Stimulated activated CD8-positive, alpha-beta memory T cell treated with anti-CD3 and anti-CD28 coated beads, Interleukin-15, amount 100 ng/mL, for 48 hours (primary cell): ENCODE data around the gene SUB1.
"Not testable (repeated sequence)": the region's sequence is repeated elsewhere in the genome, so short reads cannot be mapped to it uniquely, and the experiment has no call there.

Experiments
- DNase-seq, 2 donors: peaks; one replicate each; pipeline ENCODE4 v3.0.0-alpha.2; 2020; ENCODE audit warnings: low read depth in 2 of 2

The SUB1 gene

DNA sequence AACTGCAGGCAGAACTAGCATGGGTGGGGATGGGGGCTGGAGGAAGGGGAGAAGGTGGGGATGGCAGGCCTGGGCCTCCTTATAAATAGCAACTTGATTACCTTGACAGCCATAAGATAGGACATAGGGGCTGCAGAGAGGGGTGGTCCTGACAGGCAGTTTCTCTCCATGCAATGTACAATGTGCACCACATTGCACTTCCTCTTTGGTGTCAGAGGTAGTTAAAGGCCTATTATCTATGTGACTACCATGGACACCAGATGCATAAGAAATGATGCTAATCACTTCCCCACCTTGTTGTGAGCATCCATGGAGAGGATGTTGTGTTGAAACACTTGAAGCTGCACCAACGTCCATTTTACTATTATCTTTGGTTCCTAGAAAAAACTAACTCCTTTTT lies 20.2 kb upstream of the SUB1 start:
- no peak for DNase-seq

DNA sequence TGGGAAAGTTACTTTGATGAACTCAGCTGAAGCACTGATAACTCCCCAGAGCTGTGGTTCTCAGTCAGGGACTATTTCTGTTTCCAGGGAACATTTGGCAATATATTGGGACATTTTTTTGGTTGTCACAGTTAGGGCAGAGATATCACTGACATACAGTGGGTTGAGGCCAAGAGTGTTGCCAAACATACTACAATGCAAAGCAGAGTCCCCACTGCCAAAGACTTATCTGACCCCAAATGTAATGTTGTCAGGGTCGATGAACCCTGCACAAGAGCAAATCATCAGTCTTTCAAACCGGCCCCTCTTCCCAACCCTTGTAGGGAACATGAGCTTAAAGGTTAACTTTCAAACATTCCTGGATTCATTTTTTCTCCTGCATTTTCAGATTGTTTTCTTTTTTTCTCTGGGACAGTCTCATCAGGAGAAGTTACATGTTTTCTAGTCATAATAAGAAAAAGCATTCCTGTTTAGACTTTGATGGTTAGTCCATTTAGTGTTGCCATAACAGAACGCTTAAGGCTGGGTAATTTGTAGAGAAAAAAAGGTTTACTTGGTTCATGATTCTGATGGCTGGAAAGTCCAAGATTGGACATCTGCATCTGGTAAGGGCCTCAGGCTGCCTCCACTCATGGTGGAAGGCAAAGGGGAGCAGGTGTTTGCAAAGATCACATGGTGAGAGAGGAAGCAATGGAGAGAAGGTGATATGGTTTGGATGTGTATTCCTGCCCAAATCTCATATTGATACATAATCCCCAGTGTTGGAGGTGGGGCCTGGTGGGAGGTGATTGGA lies 18.8 kb upstream of the SUB1 start:
- DNase-seq = no peak

DNA sequence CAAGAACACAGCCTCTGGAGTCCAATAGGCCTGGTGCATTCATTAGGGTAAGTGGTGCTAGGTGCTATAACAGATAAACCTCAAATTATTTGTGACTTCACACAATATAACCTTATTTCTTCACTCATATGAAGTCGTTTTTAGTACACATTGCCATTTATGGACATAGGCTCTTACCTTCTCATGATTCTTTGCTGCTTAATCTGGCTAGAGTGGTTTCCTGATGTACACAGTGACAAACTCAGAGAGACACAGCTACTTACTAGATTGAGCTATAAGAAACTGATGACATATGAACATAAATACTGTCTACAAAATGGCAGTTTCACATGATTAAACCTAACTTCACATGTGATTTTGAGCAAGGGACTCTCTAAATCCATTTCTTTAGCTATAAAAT lies 14.2 kb upstream of the SUB1 start:
- no peak for DNase-seq

- no peak for DNase-seq
Observed at GRCh38 chr5:32572778-32573480, 12.4 kb upstream of the SUB1 start.

DNA sequence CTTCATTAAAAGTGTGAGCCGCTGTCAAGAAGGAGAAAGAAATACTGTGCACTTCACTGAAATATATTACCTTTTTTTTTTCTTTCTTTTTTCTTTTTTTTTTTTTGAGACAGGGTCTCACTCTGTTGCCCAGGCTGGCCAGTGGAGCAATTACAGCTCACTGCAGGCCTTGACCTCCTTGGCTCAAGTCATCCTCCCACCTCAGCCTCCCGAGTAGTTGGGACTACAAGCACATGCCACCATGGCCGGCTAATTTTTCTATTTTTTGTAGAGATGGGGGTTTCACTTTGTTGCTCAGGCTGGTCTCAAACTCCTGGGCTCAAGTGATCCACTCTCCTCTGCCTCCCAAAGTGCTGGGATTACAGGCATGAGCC lies 11.9 kb upstream of the SUB1 start:
- not testable (repeated sequence) for DNase-seq

DNA sequence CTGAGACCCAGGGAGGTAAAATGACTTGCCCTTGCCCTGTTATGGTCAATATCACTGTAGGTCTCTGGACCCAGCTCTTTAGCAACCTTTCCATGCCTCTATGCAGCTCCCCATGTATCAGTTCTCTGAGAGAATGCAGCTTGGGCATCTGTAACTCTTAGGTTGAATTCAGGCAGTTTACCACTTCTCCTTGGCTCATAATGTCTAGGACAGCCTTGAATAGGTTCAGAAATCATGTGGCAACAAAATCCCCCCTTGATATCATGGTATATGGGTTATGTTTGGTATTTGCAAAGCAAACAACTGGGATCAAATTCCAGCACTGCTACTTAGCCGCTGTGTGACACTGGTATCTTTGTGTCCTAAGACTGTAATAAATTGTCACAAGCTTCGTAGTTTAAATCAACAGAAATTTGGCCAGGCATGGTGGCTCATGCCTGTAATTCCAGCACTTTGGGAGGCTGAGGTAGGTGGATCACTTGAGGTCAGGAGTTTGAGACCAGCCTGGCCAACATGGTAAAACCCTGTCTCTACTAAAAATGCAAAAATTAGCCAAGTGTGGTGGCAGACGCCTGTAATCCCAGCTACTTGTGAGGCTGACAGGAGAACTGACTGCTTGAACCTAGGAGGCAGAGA lies 10.7 kb upstream of the SUB1 start:
- no peak for DNase-seq

DNA sequence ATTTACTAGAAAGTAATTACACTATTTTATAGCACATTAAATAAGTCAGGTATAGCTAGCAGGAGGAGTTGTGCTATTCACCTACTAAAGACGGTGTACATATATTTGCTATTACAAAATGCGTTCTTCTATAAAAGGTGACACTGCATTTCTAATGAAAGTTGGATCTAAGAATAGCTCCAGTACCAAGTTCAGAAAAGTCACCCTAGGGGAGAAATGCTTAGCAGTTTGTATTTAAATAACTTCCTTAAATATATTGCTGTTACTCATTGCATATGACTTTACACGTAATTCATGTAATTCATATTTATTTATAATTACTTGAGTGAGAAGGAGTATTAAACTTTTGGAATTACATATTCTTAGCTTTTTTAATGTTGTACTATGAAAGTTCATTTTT lies 7.0 kb upstream of the SUB1 start:
- DNase-seq = no peak

DNA sequence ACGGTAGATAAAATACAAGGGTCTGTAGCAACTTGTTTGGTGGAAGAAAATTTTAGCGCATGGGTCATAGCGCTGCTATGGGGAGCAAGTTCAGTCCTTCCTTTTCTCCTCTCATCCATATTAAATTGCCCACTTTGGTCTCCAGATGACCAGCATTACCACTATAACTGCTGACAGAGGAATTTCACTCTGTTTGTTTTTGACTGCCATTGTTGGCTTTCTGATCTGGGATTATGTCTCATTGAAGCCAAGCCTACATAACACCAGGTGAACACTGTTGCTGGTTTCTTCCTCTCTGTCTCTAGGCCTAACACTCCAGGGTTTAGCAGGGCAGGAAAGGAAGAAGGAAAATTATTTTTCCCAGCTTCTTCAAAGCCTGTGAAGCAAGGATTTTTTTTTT lies 6.6 kb upstream of the SUB1 start:
- no peak for DNase-seq

DNA sequence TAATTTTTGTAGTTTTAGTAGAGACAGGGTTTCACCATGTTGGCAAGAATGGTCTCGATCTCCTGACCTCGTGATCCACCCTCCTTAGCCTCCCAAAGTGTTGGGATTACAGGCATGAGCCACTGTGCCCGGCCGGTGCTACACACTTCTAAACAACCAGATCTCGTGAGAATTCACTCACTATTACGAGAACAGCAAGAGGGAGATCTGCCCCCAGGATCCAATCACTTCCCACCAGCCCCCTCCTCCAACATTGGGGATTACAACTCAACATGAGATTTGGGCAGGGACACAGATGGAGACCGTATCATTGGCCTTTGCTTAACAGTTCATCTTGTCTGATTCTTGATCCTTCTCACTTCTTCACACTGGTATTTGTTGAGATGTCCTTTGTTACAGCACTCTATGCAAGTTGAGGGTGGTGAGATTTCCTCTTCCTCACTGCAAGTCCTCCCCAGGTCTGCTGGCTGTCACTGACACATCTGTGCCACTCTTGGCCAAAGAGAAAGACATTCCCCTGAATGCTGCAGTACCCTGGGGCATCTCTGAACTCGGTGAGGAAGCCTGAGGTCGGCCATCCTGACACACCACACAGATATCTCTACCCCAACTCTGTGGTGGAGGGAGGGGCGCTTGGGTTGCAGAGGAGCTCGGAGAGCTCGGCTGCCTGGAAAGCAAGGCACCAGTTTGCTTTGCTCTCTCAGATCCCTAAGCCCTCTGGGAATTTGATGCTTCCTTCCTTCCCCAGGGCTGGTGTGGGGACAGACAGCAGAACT lies 4.2 kb upstream of the SUB1 start:
- no peak for DNase-seq

DNA sequence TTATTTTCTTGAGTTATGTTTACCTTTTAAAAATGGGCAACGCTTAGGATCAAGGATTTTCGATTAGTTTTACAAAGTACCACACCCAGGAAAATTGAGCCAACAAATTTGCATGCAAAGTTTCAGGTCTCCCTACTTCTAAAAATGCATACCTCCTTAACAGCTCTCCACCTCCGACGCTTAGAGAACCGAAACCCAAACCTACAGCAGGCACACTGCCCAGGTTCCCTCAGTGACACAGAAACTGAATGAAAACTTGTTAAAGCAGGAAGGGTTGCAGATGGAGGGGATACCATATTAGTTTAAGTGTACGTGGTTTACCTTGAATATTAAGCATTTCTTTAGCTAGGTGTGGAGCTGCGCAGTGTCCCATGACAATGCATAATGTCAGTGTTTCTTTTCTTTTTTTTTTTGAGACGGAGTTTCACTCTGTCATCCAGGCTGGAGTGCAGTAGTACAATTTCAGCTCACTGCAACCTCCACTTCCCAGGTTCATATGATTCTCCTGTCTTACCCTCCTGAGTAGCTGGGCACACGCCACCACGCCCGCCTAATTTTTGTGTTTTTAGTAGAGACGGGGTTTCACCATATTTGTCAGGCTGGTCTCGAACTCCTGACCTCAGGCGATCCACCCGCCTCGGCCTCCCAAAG lies 1.6 kb upstream of the SUB1 start:
- no peak for DNase-seq

- DNase-seq = no peak
Observed at GRCh38 chr5:32584646-32585045, 711 bp upstream of the SUB1 start.

GRCh38 chr5:32585122-32585445 lies 273 bp upstream of the SUB1 start:
- no peak for DNase-seq

DNA sequence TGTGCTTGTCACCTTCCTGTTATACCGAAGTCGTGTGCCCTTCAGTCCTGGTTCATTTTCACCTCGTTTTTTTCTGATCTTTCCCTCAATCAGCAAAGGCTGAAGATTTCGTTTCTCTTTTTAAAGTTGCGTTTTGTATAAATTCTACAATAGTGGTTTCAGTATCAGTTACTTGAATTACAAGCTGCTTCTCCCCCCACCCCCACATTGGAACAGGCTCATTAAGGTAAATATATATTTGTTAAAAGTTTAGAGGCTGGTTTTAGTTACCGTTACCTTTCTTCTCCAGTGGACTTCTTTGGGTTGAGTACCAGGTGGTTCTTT lies 881 bp downstream of the SUB1 start:
- no peak for DNase-seq

- DNase-seq = no peak
Observed at GRCh38 chr5:32587067-32587551, 1.8 kb downstream of the SUB1 start.

DNA sequence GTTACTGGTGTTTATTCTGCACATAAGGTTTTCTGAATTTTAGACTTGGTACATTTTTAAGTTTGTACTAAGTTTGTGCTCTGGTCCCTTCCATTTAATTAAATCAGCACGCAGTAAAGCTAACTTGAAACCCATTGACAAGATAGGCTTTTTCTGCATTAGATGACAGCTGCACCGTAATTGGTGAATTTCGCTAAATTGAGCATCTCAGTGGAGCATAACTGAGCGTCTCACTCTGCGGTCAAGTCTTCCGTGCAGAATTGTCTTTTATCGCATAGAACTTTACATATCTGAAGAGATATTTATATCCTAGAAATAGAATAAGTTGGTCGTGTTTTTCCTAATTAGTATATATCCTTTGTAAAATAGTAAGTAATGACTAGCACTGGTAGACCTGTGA lies 4.1 kb downstream of the SUB1 start:
- DNase-seq = no peak

GRCh38 chr5:32589942-32590869 lies 4.8 kb downstream of the SUB1 start:
- DNase-seq = no peak

DNA sequence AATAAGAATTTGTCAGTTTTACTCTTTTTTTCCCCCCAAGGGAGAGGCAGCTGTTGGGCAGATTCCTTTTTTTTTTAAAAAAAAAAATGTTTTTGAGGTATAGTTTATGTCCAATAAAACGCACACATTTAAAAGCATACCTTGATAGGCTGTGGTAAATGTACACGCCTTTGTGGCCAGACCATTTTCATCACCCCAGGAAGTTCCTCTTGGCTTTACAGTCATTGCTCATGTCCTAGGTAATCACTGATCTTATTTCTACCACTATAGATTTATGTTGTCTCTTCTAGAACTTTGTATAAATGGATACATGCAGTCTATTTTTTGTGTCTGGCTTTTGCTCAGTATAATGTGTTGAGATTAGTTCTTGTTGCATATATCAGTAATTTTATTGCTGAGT lies 9.8 kb downstream of the SUB1 start:
- no peak for DNase-seq

DNA sequence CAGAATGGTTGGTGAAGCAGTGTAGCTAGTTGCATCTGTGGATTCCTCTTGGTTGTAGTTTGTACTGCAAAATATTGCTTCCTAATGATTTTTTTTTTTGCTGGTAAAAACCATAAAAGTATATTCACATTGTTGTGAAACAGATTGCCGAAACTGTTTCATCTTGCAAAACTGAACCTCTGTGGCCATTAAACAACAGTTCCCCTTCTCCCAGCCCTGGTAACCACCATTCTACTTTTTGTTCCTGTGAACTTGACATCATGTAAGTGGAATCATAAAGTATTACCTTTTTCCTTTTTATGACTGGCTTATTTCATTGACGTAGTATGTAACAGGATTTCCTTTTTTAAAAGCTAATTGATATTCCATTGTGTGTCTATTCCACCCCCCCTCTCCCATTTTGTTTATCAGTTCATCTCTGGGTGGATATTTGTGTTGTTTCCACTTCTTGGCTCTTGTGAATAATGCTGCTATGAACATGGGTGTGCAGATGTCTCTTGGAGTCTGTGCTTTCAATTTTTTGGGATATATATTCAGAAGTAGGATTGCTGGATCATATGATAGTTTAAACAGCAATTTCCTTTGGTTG lies 11.8 kb downstream of the SUB1 start:
- DNase-seq = no peak

- DNase-seq = no peak
Observed at GRCh38 chr5:32598260-32598937, 13.0 kb downstream of the SUB1 start.

- DNase-seq = no peak
Observed at GRCh38 chr5:32598997-32599549, 13.7 kb downstream of the SUB1 start.
